LNCaP clone FGC (cell line): ENCODE data around the gene LMO1.

ENCODE experiments used
- DNase-seq: peaks from one replicate; pipeline ENCODE4 v3.0.0-alpha.2; 2011; ENCODE audit warnings: low read depth
- H3K4me3 ChIP-seq: 2 replicates; pipeline ENCODE4 v1.5.1; 2011; ENCODE audit warnings: mild to moderate bottlenecking, low read depth, low read length, control low read depth
- TF ChIP-seq, protein P1 (sequence below): IDR thresholded peaks from 2 replicates; pipeline ENCODE4 v1.5.1; 2012; ENCODE audit warnings: mild to moderate bottlenecking; ENCODE audit not compliant: control insufficient read depth, insufficient read depth; ENCODE audit errors: extremely low read depth

Gene LMO1

DNA sequence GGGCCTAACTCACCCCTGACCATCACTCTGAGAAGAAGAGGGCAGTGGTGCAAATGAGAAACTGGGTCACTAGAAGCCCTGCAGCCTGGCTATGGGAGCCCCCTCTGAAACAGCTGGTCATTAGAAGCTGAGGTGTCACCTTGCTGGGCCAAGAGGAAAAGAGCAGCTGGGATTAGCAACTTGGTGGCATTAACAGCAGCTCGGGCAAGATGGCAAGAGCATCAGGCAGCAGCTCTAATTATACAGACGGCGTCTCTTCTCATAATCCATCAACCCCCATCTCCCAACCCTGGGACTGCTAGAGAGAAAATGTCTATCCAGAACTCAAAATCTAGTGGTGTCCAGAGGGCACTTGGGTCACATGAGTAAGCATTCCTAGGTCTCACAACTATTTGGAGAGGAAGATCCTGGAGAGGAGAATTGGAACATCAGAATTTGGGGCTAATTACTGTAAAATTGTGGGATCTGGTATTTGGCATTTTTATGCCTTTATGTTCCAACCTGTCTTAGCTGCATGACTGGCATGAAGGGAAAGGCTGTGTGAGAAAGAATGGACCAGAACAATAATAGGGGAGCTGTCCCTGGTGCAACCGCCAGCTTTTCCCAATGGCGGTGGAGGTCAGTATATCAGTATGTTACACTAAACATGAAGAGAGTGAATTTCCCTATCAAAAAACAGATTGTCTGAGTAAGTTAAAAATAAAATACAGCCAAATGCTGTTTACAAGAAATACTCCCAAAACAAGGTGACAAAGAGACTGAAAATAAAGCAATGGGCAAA, 7.6 kb upstream of the LMO1 start:
- H3K4me3 ChIP-seq: no peak overlapping the region
- DNase-seq: no peak
- TF ChIP-seq, protein P1, sequence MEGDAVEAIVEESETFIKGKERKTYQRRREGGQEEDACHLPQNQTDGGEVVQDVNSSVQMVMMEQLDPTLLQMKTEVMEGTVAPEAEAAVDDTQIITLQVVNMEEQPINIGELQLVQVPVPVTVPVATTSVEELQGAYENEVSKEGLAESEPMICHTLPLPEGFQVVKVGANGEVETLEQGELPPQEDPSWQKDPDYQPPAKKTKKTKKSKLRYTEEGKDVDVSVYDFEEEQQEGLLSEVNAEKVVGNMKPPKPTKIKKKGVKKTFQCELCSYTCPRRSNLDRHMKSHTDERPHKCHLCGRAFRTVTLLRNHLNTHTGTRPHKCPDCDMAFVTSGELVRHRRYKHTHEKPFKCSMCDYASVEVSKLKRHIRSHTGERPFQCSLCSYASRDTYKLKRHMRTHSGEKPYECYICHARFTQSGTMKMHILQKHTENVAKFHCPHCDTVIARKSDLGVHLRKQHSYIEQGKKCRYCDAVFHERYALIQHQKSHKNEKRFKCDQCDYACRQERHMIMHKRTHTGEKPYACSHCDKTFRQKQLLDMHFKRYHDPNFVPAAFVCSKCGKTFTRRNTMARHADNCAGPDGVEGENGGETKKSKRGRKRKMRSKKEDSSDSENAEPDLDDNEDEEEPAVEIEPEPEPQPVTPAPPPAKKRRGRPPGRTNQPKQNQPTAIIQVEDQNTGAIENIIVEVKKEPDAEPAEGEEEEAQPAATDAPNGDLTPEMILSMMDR: no peak

DNA sequence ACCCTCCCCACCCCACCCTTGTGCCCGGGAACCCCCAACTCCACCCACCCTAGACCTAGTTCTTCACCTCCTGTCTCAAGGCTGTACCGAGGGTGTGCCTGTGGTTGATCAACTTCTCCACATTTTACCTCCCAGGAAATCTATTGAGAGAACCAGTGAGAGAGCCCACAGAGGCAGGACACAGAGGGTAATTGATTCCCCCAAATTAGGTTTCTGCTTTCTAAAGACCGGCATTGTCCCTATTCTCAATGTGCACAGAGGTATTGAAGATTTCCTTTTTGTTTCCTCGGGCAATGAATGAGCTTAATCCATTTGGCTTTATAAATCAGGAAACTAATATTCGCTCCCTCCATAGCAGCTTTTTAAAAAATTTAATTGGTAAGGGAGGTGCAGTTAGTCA, 6.0 kb upstream of the LMO1 start:
- H3K4me3 ChIP-seq: no peak overlapping the region
- no peak for DNase-seq
- TF ChIP-seq, protein P1: no peak

DNA sequence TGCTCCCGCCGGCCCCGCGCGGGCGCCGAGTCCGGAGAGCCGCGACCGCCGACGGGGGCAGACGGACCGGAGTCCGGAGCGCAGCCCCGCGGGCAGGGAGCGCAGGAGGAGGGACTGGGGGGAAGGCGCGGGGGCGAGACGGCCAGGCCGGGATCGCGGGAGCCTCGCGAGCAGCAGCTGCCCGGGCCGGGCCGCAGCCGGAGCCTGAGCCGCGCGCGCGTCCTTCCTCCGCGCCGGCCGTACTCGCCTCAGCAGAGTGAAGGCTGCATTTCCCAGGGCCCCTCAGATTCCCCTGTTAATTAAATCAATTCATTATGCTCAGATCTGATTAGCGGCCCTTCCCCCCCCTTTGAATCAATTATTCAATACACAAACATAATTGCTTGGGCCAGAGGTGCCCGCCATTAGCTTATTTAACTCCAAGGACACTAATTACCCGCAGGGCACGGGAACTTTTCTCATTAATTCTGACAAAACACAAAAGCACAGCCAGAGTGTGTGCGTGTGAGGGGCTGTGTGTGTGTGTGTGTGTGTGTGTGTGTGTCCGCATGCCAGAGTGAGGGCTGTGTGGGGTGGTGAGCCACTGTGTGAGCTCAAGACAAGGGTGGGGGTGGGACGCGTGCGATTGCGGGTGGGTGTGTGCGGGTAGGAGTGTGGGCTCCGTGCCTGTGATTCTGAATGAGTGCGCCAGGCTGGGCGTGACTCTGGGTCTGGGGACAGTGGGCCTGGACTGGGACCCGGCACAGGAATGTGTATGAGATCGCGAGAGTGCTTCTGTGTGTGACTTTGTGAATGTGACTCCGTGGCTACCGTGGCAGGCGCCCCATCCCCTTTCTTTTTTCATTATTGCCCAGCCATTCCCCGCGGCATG, 5.1 kb upstream of the LMO1 start:
- no peak for DNase-seq
- TF ChIP-seq, protein P1: no peak
- H3K4me3 ChIP-seq: peak overlapping the region; percentile 34

DNA sequence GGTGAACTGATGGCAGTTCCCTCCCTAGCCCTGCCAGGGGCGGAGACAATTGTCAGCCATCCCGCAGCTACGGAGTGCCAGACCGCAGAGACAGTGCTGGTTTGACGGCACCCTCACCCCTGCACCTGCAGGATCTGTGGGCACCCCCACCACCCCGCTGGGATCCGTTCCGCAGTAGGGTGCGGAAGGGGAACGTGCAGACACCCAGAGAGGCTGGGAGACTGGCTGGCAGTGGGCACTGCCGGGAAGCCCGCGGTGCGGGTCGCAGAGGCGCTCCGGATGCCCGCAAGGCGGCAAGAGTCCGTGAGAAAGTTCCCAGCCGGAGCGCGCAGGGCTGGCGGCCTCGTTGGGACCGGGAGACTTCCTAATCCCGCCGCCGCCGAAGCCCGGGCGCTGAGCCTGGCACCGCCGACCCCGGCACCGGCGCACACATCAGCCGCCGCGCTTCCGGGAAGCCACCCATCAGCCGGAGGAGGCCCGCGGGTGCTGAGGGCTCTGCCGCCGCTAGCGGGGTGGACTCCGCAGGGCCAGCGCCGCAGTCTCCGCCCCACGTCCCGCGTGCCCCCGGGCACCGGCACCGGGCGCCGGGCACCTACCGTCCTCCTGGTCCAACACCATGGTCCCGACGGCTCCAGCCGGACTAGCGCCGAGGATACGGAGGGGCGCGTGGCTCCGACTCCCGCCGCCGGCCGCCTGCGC, 4.3 kb upstream of the LMO1 start:
- H3K4me3 ChIP-seq: peak overlapping the region; percentile 34
- TF ChIP-seq, protein P1: no peak
- no peak for DNase-seq

DNA sequence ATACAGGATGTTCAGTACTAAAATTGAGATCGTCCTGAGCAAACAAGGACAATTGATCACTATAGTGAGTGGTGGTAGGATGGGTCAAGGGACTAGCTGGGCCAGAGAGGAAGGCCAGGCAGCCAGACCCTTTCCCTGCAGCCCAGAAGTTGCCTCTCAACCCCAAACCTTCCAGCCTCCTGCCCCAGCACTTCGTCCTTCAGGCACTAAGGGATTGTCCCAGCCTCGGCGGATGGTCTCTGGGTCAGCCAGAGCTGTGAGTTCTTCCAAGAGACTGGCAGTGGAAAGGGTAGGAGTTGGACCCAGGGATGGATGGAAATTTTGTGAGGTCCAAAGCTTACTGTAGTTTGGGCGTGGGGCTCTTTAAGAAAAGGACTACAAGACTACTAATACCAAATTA, 3.6 kb upstream of the LMO1 start:
- no peak for DNase-seq
- TF ChIP-seq, protein P1: no peak
- no peak overlapping the region for H3K4me3 ChIP-seq

DNA sequence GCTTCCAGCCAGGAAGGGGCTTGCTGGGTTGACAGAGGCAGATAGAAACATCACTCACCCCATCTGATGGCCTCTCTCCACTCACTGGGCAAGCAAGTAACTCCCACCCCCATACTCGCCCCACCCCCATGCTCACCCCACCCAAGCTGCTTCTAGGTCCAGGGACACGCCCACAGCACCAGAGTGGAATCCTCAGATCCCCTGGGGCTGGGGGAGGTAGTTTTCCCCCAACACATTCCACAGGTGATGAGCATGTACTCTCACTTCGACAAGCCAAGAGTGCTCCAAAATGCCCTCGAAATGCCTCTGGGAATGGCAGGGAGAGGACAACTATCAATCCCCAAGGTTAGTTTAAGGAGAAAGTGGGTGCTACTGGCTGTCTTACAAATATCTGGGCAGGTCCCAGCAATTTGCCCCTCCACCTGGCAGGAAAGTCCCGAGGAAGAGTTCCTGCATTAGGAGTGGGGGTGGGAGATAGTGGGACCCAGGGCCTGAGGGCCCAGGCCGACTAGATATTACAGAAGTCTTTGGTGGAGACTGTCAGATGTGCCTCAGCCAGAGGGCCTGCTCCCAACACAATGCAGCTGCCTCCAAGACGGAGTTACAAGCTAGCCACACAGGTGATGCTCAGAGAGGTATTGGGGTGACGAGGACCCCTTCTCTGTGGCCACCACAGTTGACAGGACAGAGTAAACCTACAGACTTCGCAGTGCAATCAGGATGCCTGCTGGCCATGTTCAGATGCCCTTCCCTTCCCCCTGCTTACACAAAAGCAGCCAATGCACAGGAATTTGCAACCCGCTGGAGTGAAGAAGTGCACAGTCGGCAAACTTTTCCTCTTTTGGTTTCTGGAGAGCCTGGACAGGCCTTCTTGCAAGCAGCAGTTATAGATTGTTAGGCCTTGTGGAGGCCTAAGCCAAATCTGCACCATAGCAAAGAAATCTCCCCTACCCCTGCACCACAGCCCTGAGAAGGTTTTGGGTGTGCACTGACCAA, 2.9 kb upstream of the LMO1 start:
- no peak overlapping the region for H3K4me3 ChIP-seq
- TF ChIP-seq, protein P1: no peak
- DNase-seq: no peak
